GM21360 (cell line): Measurements from ENCODE around the gene COL16A1.

Source experiments
- ATAC-seq: cut with Tn5 transposase; IDR thresholded peaks from one replicate; pipeline ENCODE4 v1.9.1; 2021; ENCODE audit warnings: mild to moderate bottlenecking, moderate library complexity; ENCODE audit not compliant: unreplicated experiment

Gene COL16A1

GRCh38 chr1:31703431-31704270, at the start of gene COL16A1:
Gene COL16A1, minus strand, starts transcription at chr1:31704017. Its CDS starts 1,824 bp downstream, at chr1:31702193.
- no peak for ATAC-seq

- no peak for ATAC-seq
These were observed 49.2 kb upstream of the COL16A1 start for GRCh38 chr1:31752952-31753475.

- no peak for ATAC-seq
These were observed 48.4 kb upstream of the COL16A1 start for GRCh38 chr1:31752258-31752657.

- no peak for ATAC-seq
These were observed 48.0 kb upstream of the COL16A1 start for GRCh38 chr1:31751822-31752241.

- no peak for ATAC-seq
These were observed 47.2 kb upstream of the COL16A1 start for GRCh38 chr1:31750858-31751510.

GRCh38 chr1:31749785-31750735, 46.2 kb upstream of the COL16A1 start:
- ATAC-seq, result no peak

- ATAC-seq, result no peak
These were observed 44.5 kb upstream of the COL16A1 start for GRCh38 chr1:31748365-31748764.

GRCh38 chr1:31747304-31747703, 43.5 kb upstream of the COL16A1 start:
- no peak for ATAC-seq

- ATAC-seq, result no peak
These were observed 42.9 kb upstream of the COL16A1 start for GRCh38 chr1:31746687-31747086.

GRCh38 chr1:31745946-31746670, 42.3 kb upstream of the COL16A1 start:
- ATAC-seq, result no peak

- no peak for ATAC-seq
These were observed 41.5 kb upstream of the COL16A1 start for GRCh38 chr1:31745096-31745945.

- no peak for ATAC-seq
These were observed 40.5 kb upstream of the COL16A1 start for GRCh38 chr1:31744165-31744888.

- ATAC-seq, result no peak
These were observed 38.8 kb upstream of the COL16A1 start for GRCh38 chr1:31742462-31743212.

GRCh38 chr1:31739346-31739745, 35.5 kb upstream of the COL16A1 start:
- ATAC-seq, result no peak

GRCh38 chr1:31736675-31737074, 32.9 kb upstream of the COL16A1 start:
- no peak for ATAC-seq

- ATAC-seq, result no peak
These were observed 31.8 kb upstream of the COL16A1 start for GRCh38 chr1:31735571-31735970.

- ATAC-seq, result no peak
These were observed 30.8 kb upstream of the COL16A1 start for GRCh38 chr1:31734582-31735107.
